Transverse colon (tissue), 3 donors: ENCODE measurements around the gene PXN.

ENCODE experiments used
- CTCF ChIP-seq, 5 experiments: fragments of 200-600 bp in 3 of 5; fragments of 450-650 bp in 2 of 5; sonication (generic) in 3 of 5; IDR thresholded peaks; 1 replicate in 2 of 5; 2 replicates in 3 of 5; pipeline ENCODE4 v1.5.1; 2016 to 2017; ENCODE audit warnings: antibody characterized with exemption in 5 of 5, inconsistent platforms in 3 of 5, mild to moderate bottlenecking in 2 of 5, moderate library complexity in 1 of 5
- POLR2A ChIP-seq: fragments of 450-650 bp; IDR thresholded peaks from one replicate; pipeline ENCODE4 v1.6.1; 2016; ENCODE audit warnings: antibody characterized with exemption, mild to moderate bottlenecking, moderate library complexity

- TF ChIP-seq CTCF (IDR thresholded peaks at IDR 0.05) = no peak
- TF ChIP-seq POLR2A = no peak
These were observed 50.7 kb downstream of the PXN start for GRCh38 chr12:120214626-120215356.
